SH-SY5Y (cell line): ENCODE measurements around the gene MANBA.

Source experiments
- GATA2 ChIP-seq: IDR thresholded peaks from 2 replicates; pipeline ENCODE4 v1.6.1; 2011; ENCODE audit warnings: mild to moderate bottlenecking, low read depth, low read length
- GATA3 ChIP-seq: IDR thresholded peaks from 2 replicates; pipeline ENCODE4 v1.6.1; 2011; ENCODE audit warnings: low read depth, mild to moderate bottlenecking, low read length, moderate library complexity

GRCh38 chr4:102584091-102584490, 176.7 kb downstream of the MANBA start:
- TF ChIP-seq GATA2, result no peak
- no peak for TF ChIP-seq GATA3
